Activated T-cell treated with anti-CD3 and anti-CD28 coated beads, Interleukin-2, amount 50 U/mL, for 1 hour (primary cell): ENCODE measurements around the gene FOXE3.
A peak's percentile ranks its signal among the peaks of the same experiment; 100 is the strongest.

Experiments used
- DNase-seq: peaks from one replicate; pipeline ENCODE4 v3.0.0-alpha.2; 2020

Gene FOXE3

DNA sequence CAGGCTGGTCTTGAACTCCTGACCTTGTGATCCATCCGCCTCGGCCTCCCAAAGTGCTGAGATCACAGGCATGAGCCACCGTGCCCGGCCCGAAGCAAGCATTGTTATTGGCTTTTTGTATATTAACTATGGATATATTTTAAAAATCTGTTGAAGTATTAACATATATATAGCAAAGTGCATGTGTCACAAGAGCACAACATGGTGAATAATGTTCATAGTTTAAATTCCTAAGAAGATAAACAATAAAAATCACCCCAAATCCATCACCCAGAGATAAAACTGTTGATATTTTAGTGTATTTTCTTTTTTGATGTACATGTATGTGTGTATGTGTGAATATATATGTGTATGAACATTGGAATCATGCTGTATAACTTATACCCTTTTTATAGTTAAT, 9.1 kb upstream of the FOXE3 start:
- no peak for DNase-seq

DNA sequence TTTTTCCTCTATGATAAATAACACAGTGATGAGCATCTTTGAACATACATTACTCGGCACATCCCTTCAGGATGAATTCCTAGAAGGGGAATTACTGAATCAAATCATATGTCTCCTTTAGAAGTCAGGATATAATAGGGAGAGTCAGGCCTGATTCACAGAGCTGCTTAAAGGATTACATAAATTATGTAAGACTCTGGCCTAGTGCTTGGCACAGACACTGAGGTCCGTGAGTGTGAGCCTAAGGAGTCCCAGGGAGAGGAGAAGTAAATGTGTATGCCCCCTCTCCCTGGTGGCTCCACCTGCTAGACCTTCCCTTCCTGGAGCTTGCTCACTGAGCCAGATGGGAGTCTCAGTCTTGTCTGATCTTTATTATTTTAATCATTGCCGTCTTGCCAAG, 8.6 kb upstream of the FOXE3 start:
- DNase-seq = no peak

DNA sequence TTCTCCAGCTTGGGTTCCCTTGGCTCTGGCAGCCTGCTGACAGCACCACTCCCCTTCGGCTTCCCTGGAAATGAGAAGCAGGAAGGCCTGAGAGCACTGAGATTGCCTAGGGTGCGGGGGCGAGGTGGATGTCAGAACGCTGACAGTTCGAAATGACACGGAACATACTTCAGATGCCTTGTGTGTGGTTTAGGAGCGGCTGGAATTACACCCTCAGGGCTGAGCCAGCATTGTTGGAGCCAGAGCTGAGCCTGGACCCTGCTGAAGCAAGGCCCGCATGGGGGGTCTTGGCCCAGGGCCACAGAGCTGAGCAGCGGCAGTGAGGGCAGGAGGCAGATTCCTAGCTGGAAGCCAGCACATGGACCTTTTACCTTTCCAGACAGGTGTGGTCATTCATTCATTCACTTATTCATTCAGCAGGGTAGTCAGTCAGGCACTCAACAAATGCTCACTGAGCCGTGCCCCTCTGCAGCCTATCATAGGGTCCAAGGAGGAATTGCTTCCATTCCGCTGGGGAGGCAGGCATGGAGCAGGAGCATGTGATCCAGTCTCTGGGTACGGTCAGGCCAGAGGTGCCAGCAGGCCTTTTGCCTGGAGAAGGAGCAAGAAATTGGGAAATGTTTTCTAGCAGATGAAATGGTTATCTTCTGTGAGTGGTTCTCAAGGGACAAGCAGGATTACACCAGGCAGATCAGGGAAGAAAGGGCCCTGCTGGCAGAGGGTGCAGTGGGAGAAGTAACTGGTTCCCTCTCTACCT, 6.6 kb upstream of the FOXE3 start:
- no peak for DNase-seq

DNA sequence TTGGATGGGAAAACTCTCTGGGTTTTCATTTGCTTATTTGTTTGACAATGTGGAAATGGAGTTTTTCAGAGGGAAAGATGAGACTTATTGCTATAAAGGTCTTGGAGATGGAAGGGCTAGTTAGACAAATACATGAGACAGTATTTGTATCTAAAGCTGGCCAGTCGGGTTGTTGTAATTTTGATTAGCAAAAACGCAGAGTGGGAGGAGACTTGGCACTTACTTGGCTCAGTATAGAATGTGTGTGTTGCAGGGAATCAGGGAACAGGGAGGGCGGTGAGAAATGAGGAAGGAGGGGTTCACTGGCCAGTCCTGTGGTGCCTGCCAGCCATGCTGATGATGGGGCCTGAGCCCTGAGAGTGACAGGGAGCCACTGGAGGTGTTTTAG, 6.0 kb upstream of the FOXE3 start:
- DNase-seq = no peak

DNA sequence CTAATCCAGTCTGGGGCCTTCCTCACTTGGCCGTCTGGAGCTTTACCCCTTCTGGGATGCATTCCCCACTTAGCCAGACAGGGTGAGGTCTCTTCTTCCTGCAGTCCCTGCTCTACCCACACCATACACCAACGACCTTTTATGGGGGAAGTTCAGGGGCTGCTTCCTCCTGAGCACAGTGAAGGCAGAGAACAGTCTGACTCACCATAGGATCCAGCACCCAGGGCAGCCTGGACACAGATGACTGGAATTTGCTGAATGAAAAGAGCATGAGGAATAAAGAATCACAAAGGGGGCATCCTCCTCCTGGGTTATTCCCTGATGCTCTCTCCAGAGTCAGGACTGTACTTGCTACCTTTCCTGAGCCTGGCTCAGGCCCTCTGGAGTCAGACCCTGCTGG, 4.6 kb upstream of the FOXE3 start:
- no peak for DNase-seq

DNA sequence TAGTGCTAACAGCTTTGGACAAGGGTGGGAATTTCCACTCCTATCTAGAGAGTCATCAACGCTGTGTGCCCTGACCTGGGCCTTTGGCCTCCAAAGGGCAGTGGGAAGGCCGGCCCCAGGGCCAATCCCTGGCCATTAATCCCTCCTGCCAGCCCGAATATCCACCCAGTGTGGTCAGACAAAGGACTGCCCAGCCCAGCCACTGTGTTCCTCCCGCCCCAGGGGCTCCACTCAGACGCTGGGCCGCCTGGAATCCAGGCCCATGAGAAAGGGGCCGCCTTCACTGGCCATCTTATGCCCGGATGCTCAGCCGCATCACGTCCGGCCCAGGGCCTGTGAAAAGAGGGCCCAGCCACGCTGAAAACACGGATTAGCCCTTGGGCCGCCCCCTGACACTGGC, 3.6 kb upstream of the FOXE3 start:
- no peak for DNase-seq

DNA sequence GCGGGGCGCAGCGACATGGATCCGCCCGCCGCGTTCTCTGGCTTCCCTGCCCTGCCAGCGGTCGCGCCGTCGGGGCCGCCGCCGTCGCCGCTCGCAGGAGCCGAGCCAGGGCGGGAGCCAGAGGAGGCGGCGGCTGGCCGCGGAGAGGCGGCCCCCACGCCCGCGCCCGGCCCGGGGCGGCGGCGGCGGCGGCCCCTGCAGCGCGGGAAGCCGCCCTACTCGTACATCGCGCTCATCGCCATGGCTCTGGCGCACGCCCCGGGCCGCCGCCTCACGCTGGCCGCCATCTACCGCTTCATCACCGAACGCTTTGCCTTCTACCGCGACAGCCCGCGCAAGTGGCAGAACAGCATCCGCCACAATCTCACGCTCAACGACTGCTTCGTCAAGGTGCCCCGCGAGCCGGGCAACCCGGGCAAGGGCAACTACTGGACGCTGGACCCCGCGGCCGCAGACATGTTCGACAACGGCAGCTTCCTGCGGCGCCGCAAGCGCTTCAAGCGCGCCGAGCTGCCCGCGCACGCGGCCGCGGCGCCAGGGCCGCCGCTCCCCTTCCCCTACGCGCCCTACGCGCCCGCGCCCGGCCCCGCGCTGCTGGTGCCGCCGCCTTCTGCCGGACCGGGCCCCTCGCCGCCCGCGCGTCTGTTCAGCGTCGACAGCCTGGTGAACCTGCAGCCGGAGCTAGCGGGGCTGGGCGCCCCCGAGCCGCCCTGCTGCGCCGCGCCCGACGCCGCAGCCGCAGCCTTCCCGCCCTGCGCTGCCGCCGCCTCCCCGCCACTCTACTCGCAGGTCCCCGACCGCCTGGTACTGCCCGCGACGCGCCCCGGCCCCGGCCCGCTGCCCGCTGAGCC, 459 bp downstream of the FOXE3 start:
- no peak for DNase-seq

DNA sequence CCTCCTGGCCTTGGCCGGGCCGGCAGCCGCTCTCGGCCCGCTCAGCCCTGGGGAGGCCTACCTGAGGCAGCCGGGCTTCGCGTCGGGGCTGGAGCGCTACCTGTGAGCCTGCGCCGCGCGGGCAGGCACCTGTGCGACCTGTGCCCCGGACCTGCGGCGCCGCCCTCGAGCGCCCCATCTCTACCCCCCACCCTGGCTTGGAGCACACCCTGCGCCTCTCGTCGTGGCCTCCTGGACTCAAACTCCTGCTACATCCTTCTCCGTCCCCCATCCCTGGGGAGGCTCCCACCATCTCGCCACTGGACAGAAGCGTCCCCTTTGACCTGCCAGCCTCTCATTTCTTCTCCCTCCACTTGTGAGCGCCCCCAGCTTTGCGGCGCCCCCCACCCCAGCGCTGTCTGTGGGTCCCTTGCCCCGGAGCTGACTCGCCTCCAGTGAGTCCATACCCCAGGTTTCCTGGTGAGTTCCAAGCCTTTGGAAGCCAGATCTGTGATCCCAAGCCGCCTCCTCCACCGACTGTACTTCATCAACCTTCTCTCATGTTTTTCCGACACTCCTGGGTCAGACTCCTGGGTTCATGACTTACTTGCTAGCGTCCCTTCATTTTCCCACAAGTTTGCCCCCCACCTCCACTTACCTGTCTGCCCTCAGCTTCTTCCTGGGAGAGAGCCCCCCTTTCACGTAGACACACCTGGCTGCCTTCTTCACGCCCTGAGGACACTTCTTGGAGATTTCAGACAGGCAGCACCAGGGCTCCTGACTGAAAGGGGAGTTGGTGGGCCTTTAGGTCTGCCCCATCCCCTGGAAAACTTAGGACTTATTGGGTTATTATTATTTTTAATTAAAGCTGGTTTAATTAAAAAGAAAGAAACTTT, 1.3 kb downstream of the FOXE3 start:
- no peak for DNase-seq

DNA sequence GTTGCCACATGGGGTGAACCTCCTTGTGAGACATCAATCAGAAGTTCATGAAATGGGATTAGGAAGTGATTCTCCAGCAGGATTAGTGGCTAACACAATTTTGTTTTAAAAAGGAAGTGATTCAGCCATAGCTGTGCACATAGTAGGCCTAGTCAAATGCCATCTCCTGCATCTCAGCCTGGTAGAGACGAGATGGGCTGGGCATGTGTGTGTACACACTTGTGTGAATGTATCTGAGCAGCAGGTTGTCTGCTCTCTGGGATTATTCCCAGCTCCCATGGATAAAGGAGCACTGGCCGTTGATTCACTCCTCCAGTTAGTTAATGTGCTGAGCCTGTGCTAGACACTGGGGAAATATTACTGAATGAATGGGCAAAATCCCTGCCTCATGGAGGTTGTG, 2.0 kb downstream of the FOXE3 start:
- DNase-seq = no peak

DNA sequence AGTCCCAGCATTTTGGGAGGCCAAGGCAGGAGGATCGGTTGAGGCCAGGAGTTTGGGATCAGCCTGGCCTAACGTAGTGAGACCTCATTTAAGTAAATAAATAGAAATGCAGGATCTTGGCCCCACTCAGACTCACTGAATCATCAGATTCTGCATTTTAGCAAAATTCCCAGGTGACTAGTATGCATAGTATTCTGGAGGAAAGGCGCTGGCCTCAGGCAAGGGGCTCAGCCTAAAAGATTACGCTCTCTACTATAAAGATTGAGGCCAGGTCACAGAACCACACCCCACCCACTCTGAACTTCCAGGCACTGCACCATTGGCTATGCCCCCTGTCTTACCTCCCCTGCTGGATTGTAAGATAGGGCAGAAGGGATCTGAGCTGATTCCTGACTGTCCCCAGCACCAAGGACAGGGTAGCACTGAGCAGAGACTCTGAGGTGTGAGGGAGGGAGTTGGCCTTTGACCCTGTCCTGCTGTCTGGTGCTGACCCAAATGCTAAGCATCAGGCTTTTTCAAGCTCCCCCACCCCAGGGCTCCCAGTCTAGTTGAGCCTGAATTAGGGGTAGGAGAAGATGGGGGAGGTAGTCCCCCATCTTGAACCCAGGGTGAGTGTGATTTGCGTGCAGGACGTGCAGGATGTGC, 2.7 kb downstream of the FOXE3 start:
- no peak for DNase-seq

DNA sequence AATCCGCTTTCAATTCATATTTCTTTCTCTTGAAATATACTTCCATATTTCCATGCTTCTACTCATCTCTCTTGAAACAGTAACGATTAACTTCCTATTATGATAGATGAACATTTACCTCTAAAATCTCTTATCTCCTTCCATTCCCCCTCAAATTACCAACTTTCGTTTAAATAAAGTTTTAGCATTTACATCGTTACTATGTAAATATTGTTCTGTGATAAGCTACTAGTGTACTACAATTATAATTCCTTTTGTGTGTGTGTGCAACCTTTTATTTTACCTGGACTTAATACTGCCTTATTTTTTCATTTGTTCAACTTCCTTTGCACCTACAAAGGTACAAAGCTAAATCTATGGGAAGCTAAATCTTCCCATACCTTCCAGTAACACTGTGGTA, 4.5 kb downstream of the FOXE3 start:
- DNase-seq = no peak

DNA sequence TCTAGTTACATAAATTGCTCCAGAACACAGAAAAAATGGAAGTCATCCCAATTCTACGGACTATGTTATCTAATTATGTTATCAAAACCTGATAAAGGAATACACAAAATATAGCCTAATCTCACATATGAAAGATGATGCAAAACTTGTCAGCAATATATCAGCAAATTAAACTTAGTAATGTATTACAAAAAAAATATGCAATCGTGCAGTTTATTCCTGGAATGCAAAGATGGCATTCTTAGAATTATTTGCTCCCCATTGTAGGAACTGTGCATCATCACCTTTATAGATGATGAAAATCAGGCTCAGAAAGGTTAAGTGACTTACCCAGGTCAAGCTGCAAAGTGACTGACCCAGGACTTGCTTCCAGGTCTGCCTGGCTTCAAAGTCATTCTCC, 7.8 kb downstream of the FOXE3 start:
- DNase-seq = no peak

DNA sequence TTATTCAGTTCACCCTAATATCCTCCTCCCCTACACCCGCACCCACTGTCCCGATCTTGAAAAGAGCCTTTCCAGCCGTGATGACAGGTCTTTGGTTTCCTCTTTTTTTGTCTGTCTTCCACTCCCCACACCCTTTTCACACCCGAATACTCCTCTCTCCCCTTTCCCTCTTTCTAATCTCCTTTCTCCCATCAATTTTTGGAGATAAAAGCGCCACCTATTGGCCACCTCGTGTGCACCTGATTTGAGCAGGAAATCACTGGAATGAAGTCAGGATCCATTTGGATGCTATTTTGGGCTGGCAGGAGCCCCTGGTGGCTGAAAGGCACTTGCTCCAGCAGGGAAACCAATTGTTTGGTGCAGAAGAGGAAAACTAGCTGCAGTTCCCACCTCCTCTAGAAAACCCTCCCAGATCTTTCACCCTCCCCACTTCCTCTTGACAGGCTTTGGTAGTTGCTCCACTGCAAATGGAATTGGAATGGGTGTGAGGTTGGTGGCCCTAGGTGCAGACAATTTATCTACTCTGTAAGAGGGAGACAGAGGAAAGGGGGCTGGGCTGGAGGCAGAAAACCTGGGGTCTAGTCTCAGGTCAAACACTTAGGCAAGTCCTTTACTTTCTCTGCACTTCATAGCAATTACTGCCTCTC, 8.4 kb downstream of the FOXE3 start:
- DNase-seq = no peak

DNA sequence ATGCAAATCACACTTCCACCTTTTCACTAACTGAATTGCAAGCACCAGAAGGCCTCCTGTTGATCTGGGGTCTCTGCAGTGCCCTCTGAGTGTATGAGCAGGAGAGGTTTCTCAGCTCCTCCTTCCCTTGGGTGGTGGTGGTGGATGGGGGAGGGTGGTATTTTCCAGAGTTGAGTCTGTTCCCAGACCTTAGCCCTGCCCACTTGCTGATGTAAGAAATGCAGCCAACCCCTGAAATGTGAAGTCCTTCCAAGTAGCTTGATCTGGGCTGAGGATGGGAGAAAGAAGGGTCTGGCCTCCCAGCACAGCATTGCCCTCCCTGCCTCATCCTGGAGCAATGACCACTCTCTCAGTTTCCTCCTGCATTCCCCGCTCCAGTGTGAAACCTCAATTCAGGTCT, 15.4 kb downstream of the FOXE3 start:
- no peak for DNase-seq

DNA sequence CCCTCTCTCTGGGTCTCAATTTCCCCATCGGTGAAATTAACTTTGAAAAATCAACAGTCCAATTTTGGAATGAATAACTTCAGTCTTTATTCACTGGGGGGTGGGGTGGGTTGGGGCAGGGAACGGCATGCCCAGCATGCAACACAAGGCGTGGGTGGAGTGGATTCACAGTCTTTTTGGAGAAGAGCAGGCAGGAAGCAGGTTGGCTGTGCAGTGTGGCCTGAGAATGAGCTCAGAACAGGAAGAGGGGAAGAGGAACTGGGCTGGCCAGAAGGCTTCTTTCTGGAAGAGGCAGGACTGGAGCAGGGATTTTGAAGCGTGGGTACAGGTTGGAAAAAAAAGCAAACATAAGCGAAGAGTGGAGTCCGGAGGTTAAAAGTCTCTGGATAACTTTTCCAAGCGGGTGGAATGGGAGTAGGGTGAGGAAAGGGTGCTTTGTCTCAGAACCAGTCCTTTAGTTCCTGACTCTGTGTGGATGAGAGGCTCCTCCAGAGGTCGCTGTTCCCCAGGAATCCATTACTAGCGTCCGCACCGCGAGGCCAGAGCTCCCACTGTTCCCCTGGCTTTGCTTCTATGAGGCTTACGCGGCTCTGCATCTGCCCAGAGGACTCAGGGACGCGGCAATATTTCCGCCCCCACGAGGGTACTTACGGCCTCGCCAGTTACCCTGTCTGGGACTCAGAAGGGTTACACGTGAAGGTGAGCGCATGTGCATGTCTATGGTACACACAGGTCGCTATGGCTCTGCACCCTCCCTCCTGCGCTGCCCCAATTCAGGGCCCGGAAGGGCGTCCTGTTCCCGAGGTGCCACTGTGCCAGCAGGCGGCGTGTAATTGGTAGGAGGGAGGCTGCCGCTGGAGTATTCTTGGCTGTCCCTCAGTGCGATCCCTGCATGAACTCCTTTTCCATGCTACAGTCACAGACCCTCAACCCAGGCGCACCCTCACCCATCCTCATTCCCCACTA, 16.3 kb downstream of the FOXE3 start:
- DNase-seq = peak; percentile 63

DNA sequence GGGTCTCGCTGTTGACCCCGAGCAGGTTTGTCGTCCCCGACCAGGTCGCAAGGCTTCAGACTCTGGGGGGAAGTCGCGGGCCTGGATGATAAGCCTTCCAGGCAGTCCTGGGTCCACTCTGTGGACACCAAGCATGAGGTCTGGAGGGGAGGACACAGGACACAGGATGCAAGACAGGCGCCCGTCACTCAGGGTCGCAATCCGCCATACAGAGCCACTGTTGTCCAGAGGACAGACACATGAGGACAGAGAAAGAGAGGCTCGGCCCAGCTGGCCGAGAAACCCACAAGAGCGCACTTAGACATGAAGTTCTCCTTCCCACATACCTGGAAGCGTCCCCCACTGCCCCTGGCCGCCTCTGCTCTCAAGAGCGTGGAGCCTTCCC, 16.9 kb downstream of the FOXE3 start:
- DNase-seq = no peak

DNA sequence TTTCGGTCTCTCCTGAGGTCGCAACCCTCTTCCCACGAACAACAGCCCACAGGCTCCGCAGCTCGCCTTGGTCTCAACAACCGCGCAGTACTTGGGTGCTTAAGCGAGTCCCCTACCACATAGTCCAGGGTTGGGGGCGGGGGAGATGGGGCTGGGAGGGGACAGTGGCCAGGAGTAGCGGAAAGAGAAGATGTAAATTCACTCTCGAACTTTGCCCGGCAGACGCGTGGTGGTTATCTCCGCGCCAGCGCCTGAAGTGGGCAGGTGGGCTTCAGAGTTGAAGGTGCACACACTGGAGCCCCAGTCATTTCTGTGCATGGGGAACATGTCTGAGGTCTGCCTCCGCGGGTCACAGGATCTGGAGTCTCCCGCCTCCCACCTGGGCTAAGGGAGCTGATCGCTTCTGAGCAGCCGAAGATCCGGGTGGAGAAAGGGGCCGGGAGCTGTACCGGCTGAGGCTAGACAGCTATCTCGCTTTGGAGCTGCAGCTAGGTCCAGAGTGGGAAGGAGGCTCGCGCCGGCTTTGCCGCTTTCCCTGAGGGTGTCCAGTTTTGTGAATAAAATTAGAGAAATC, 17.5 kb downstream of the FOXE3 start:
- DNase-seq = no peak

DNA sequence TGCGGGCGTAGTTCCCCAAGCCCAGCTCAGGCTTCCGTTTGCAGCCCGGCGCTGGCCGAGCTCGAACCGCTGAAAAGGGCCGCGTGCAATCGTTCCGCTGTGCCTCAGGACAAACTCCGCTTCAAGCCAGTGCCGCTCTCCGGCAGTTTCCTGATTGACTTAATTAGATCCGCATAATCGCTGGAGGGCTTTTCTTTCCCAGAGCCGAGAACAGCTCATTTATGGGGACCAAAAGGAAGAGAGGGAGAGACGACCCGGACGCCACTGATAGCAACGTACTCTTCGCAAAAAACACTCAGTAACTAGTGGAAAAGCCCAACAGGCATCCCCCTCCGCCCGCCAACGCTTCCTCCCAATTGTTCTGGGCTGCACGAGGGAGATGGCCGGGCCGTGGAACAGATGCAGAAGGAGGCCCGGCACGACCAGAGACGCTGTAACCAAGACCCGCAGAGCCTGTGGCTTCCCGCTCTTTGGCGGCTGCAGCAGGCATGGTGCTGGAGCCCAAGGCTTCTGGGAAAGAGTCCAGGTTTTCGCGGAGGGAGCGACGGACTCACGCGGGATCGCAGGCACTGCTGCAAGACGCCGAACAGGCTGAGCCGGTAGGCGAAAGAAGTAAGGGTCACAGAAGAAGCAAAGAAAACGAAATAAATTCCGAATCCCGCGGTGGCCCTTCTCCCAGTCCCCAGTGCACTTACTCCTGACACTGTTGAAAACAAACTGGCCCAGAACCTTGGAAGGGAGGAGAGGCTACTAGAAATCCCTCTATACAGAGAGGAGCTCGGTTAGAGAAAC, 18.2 kb downstream of the FOXE3 start:
- DNase-seq = no peak

DNA sequence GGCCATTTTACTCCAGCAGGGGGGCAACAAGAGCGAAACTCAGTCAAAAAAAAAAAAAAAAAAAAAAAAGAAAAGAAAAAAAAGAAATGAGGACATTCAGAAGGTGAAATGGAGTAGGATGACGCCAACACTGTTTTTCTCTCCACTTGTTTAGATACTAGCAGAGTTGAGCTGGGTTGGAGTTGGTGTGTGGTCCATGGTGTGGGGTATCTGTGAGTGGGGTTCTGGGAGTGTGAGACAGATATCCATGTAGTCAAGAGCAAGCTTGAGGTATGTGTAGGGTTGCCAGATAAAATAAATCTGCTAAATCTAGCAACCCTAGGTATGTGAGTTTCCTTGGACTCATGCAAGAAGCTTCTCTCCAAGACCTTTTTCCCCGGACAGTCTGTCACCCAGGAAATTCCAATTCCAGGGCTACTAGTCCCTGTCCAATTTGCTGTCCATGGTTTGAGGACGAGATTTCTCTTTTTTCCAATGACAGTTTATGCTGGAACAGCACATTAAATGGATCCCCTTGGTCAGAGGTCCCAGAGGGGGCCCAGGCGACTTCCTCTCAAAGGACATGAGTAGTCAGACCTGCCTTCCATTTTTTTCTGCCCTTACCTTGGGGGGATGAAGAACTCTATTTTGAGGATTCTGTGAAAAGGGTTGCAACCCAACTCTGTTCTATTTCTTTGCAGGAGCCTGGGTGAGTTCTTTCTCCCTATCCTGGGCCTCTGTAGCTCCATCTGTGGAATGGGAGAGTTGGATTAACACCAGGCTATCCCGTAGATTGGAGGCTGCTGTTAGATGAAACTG, 19.6 kb downstream of the FOXE3 start:
- DNase-seq = no peak
